ENCODE data around the gene CRACR2A.

CRACR2A gene

GRCh38 chr12:3752741-3753486 is at the start of gene CRACR2A:
Gene CRACR2A (minus strand): TSS chr12:3753109. CDS start chr12:3696999, 56,110 bp downstream.
- DNase-seq, result peak in 9 of 51 donors; percentile 6 to 22 (median 9)

- no peak for DNase-seq
Measured at GRCh38 chr12:3797531-3798048, 44.7 kb upstream of the CRACR2A start.

GRCh38 chr12:3795492-3796133 is 42.7 kb upstream of the CRACR2A start:
- DNase-seq, result no peak

- no peak for DNase-seq
Measured at GRCh38 chr12:3795066-3795465, 42.2 kb upstream of the CRACR2A start.

GRCh38 chr12:3792623-3793288 is 39.8 kb upstream of the CRACR2A start:
- DNase-seq, result no peak

- peak in 1 of 51 donors; percentile 0 for DNase-seq
Measured at GRCh38 chr12:3791256-3791874, 38.5 kb upstream of the CRACR2A start.

- no peak for DNase-seq
Measured at GRCh38 chr12:3790642-3791041, 37.7 kb upstream of the CRACR2A start.

GRCh38 chr12:3789838-3790237 is 36.9 kb upstream of the CRACR2A start:
- DNase-seq, result no peak

GRCh38 chr12:3777206-3777809 is 24.4 kb upstream of the CRACR2A start:
- peak in 2 of 51 donors; percentile 11 to 20 for DNase-seq

GRCh38 chr12:3775385-3776035 is 22.6 kb upstream of the CRACR2A start:
- no peak for DNase-seq

- no peak for DNase-seq
Measured at GRCh38 chr12:3772380-3772779, 19.5 kb upstream of the CRACR2A start.

GRCh38 chr12:3771853-3772252 is 18.9 kb upstream of the CRACR2A start:
- no peak for DNase-seq

- DNase-seq, result no peak
Measured at GRCh38 chr12:3770891-3771290, 18.0 kb upstream of the CRACR2A start.

GRCh38 chr12:3768911-3769447 is 16.1 kb upstream of the CRACR2A start:
- no peak for DNase-seq

- no peak for DNase-seq
Measured at GRCh38 chr12:3761116-3761735, 8.3 kb upstream of the CRACR2A start.

GRCh38 chr12:3759878-3760277 is 7.0 kb upstream of the CRACR2A start:
- no peak for DNase-seq

- DNase-seq, result no peak
Measured at GRCh38 chr12:3757261-3757660, 4.4 kb upstream of the CRACR2A start.

GRCh38 chr12:3755898-3756297 is 3.0 kb upstream of the CRACR2A start:
- no peak for DNase-seq

GRCh38 chr12:3753544-3754284 is 805 bp upstream of the CRACR2A start:
- no peak for DNase-seq
